Measurements from ENCODE around the gene PCTP.

The PCTP gene

DNA sequence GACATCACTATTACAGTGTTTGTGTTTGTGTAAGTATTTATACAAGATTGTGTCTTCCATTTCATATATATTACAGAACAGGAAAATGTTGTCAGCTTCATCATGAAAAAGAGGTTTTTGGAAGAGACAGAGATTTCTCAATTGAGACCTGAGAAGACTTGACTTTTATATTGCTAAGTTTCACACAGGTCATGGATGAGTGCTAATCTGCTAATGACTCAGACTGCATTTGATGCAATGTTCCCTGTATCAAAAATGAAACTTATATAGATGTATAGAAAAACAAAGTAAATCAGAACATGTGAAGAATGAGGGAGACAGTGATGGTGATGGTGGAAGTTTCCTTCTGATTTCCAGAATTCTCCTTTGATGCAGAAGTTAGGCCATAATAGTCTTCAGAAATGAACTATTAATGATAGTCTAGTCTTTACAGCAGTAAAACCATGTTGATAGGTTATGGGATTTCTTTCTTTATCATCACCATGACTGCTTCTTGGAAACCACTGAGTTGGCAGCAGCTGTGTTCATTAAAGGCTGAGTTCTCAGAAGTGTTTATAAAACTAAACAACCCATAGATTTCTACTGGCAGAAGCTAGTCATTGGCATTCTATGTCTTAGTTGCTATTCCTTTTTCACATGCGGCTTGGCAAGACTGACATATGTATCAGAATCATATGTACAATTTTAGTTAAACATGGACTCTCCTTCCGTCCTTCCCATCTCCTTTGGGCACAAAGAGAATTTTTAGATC, 56.1 kb downstream of the PCTP start:
- no peak for DNase-seq (ENCODE audit: low read depth)

GRCh38 chr17:55811536-55811935, 60.7 kb downstream of the PCTP start:
- no peak for DNase-seq (ENCODE audit: low read depth)

- no peak for DNase-seq (ENCODE audit: low read depth)
Measured at GRCh38 chr17:55812323-55812722, 61.5 kb downstream of the PCTP start.

DNA sequence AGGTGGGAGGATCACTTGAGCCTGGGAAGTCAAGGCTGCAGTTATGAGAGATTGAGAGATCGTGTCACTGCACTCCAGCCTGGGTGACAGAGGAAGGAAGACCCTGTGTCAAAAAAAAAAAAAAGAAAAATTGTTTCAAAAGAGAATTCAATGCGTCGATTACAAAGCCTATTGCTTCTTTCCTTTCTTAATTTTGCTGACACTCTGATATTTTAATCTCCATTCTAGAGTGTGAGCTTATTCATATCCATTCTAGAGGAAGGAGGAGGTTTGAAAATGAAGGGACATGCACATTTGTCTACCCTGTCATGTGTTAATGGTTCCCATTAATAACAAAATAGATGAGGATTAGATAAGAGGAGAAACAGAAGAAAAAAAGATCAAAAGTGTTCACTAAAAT, 63.1 kb downstream of the PCTP start:
- DNase-seq (ENCODE audit: low read depth): no peak

DNA sequence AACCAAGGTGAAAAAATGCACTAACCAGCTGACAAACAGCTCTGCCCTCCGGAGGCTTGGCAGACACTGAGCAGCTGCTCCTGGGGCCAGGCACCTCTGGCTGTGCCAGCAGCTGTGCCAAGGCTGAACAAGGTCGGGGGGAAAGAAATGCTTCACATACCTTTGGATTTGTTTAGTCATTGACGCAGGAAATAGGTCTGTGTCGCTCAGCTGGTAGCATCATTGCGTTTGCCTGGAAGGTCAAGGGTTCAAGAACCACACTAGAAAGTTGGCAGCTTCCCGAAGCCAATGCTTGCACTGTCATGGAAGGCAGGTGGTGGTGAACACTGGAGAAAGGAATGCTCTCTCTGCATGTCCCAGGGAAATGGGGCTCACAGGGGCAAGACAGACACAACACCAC, 63.5 kb downstream of the PCTP start:
- DNase-seq (ENCODE audit: low read depth): no peak

DNA sequence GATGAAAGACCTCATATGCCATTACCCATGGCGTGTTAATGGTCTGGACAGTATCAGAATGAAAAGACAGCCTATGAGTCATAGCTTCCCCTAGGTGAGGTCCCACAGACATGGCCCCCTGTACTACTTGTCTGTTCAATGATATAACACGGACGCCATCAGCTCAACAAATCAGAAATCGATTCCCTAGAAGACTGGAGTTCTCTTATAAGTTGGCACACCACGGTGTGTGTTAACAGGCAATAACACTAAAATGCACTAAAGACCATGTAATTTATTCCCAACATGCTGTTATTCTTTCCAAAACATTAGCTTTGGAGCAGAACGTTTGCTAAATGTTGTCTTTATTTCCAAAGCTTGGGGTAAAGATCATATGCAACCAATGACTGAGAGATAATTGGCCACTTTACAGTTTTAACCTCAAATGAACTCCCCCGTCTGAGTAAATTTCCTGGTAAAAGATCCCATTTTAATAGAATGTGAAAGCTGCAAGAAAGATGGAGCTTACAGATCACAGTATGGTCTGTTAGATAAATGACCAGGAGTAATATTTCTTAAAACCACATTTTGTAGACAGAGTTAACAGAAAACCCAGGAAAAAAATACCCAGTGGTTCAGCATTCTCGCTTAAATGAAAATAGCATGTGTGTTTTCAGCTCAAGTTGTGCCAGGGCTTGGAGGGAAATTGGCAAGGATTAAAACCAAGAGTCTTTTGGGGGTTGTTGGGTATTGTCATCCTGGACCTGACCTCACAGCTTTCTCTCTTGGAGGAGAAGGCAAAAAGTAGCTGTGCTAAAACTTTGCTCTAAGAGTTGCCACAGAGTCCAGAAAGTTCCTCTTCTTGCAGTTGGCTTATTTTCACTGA, 65.9 kb downstream of the PCTP start:
- no peak for DNase-seq (ENCODE audit: low read depth)

DNA sequence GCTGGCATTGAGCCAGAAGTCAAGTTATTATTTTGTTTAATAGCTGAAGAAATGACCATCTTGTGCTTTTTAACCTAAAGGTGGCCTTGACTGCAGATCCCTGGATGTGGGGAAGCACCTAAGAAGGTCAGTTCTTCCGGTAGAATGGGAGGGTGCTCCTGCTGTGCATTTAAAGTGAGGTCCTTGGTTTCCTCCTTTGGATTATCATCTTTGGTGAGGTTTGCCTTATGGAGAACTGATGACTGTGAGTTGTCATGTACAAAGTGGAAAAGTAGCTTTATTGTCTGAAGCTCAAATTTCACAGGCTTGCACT, 66.5 kb downstream of the PCTP start:
- DNase-seq (ENCODE audit: low read depth): no peak

DNA sequence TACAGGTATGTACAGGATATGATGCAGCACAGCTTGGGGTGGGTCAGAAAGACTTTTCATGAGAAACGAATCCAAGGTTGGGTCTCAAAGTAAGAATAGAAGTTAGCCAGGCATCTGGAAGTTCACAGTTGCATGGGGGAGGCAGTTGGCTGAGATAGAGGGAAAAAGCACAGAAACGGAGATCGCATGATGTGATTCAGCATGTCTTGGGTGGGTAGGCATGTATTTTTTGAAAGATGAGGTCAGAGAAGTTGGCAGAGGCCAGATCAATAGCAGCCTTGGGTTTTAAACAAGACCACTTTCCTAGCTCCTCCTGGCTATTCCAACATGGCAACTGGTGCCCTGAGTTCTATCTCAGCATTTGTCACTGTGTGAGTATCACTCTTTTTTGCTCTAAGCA, 67.2 kb downstream of the PCTP start:
- DNase-seq (ENCODE audit: low read depth): no peak

GRCh38 chr17:55818451-55819375, 67.9 kb downstream of the PCTP start:
- DNase-seq (ENCODE audit: low read depth): no peak

- DNase-seq (ENCODE audit: low read depth): no peak
Measured at GRCh38 chr17:55820675-55821074, 69.8 kb downstream of the PCTP start.

GRCh38 chr17:55822028-55822427, 71.2 kb downstream of the PCTP start:
- DNase-seq (ENCODE audit: low read depth): no peak

DNA sequence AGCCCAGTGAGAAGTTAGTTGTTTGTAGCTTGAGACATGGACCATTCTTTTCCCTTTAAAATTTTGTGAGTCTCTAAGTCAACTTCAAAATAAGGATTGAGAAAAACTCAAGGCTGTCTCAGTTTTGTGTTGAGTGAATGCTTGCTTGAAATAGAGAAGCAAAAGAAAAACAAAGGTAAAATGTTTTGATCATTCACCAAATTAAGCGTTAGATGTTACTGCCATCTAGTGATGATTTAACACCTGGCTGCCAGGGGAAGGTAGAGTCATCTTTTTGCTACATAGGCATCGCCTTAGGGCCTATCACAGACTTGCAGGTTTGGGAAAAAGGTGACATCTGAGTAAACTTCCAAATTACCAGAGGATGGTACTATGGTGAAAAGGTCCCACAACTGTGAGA, 74.4 kb downstream of the PCTP start:
- no peak for DNase-seq (ENCODE audit: low read depth)

All from T follicular helper cell (primary cell).